ENCODE measurements around the gene CHRDL1.

The CHRDL1 gene

DNA sequence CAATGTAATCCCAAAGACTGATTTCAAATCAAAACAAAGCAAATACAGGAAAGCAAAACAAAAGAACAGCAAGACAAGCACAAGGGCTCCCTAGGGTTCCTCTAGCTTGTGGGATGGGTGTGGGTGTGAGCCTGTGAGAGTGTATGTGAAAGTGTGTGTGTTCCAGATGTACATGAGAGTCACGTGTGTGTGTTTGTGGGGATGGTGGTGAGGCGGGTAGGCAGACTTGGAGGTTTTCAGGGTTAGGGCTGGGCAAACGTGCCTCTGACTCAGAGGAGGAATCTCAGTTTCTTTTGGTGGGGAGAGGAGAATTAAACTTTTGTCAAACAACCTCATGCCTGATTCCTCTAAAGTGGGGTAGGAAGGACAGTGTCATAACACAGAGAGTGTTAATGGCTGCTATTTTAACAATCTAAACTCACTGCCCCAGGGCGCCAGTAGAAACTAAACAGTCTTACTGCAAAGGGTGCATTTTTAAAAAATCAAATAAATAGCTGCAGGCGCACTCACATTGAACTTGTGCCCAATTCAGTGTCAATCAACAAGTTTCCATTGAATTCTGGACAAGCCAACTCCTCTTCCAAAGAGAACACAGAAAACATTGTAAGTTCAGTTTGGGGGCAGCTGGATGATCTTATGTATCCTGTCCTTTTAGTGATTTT is 51.8 kb downstream of the CHRDL1 start:
- DNase-seq = no peak

DNA sequence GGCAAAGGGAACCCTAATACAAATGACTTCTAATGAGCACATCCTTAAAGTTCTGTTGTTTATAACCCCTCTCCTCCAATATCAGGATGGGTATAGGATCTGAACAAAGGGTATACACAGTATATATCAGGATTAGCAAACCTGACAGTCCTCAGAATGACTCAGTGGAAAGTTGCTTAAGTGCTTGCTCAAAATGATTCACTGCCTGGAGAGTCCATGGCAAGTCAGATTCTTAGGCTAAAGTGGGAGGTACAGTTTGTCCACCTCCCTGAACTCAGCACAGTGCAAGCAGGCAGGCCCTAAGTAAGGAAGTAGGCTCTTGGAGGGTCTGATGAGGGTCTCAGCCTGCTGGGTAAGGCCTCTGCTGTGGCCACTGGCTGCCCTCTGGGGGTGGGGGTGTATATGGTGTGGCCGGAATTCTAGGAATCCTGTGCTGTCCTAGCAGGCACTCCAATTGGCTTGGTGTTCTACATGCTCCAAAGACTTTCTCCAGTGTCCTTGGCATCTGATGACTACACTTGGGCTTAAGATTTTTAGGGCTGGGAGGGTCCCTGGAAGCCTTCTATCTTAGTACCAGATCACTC is 54.3 kb downstream of the CHRDL1 start:
- no peak for DNase-seq

DNA sequence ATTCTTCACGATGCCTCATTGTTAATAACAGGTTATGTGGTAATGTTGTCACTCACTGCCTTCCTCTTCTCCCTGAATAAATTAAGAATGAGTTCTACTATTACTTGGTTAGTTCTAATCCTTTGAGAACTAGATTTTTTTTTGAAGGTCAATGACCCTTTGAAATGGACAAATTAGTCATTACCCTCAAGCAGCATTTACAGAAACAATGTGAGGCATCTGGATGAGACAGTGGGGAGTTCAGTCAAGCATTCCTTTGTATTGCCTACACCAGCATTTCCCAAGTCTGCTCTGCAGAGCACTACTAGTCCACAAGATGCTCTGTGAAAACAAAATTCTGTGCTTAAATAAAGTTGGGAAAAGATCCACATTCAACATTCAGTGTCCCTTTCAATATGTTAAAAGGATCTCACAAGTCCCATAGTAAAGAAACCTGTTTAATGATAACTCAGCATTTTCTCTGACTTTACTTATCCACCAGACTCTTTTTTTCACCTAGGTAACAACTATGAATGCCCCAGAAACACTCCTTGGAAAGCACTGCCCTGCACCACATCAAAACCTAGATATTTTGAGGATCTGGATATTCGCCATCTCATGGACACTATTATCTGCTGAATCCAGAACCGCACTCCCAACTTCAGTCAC is 60.6 kb downstream of the CHRDL1 start:
- DNase-seq = no peak

DNA sequence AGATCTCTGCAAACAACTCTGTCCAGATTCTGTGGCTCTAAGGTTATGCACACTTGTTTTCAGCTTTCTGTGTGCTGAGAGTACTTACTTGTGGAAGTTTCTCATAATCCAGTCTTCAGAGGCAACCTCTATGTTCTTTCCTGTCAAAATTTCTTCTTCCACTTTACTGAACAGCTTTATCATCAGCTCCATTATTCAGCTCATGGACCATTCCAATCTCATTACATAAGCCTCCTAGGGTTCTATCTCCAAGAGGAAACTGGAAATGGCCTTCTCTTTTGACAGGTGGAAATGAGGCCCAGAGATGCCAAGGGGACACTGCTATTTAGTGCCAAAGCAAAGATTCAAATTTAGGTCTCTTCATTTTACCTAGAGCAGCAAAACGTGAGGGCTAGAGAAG is 61.3 kb downstream of the CHRDL1 start:
- no peak for DNase-seq

DNA sequence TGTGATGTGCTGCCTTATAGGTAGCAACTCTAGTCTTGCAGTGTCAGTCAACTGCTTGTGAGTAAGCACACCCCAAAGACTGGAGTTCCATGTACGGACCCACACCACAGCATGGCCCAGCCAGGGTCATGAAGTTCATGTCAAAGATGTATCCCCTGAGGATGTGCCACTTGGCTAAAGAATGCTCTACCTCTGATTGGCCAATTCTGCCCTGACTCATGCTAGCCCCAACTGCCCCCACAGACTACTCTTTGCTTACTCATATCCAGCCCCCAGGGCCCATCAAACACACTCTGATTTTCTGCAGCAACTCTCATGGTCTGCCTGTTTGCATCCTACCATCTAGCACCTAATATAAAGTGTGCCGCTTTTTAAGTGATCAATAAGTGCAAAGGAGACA is 62.5 kb downstream of the CHRDL1 start:
- no peak for DNase-seq

DNA sequence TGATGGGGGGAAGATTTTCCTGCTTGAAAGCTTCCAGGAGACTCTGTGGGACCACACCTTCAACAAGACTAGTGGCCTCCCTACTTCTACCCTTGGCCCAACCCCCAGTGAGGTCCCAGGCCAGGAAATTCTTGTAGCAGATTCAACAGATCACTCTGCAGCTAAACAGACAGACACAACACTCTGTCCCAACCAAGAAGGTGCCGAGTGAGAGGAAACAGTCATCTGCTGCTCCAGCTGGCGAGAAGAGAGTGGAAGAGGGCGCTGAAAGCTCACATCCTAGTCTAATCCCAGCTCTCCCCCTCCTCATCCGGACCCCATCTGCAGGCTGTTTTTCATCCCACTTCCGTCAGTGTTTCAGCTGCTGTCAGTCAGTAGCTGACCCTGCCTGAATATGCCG is 63.4 kb downstream of the CHRDL1 start:
- DNase-seq = peak; percentile 90

DNA sequence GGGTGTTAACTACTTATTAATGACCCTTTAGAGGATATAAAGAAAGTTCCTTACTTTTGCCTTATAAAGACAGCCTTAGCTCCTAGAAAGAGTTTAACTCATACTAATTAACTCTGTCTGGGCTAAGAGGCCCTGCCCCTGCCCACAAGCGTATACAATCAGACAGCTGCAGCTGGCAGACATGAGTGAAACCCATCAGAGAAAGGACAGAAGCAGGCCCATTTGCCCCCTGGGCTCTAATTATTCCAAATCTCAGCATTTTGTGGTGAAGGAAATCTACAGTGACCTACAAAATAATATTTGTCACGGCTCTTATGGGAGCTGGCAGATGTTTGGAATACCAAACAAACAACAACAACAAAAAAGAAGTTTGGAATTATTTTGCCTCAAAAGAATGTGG is 71.8 kb downstream of the CHRDL1 start:
- DNase-seq = no peak

DNA sequence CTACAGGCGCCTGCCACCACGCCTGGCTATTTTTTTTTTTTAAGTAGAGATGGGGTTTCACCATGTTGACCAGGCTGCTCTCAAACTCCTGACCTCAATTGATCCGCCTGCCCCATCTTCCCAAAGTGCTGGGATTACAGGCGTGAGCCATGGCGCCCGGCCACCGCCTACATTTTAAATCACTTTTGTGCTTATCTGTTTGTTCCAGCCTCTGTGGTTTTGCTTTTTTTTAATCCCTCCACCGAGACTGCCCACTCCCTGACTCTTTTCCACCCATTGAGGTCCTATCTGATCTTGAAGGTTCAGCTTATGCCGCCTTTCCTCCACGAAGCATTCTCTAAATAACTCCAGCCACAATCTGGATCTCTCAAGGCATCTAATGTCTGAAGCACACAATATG is 73.5 kb downstream of the CHRDL1 start:
- no peak for DNase-seq

DNA sequence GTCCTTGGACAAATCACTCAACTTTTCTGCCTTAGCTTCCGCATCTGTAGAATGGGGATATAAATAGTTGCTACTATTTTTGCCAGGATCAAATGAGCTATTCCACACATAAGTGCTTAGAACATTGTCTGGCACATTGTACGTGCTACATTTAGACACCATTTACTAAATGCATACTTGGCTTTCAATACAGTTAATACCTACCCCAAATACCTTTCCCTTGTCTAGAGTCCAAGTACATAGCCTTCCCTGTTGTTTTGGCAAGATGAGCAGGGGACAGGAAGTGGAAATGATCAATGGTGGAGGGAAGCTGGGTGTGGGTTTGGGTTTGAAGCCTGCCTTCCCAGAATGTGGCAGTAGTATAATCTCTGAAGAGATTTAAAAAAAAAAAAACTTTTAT is 82.0 kb downstream of the CHRDL1 start:
- no peak for DNase-seq

DNA sequence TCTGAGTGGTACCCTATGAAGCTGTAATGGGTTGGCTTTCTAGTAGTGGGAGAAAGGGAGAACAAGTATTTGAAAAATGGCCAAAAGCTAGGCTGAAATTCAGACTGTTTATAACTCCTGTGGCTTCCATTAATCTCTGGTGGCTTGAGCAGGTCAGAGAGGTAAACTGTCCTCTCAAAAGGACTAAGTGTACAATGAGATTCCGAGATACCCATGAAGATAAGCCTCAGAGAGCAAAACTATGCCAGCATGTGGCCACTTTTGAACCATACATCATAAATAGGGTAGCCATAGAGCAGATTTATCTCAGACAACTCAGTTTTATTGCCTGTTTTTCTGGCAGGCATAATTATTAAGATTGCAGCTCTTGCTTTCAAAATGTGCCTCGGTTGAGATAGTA is 89.2 kb downstream of the CHRDL1 start:
- no peak for DNase-seq

DNA sequence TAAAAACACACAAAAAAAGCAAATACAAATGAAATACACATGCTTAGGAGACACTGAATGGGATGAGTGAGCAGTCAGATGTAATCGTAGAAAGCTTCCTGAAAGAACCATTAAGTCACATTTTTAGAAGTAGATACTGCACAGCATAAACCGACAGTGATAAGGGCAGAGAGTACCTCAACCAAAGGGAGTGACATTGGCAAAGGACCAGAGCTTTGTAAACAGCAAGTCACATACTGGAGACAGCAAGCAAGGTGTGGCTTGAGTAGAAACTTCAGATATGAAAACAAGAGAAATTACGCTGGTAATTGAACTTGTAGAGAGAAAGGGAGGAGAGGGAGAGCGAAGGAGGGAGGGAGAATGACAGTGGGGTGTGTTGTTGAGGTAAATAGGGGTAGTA is 92.0 kb downstream of the CHRDL1 start:
- DNase-seq = no peak

DNA sequence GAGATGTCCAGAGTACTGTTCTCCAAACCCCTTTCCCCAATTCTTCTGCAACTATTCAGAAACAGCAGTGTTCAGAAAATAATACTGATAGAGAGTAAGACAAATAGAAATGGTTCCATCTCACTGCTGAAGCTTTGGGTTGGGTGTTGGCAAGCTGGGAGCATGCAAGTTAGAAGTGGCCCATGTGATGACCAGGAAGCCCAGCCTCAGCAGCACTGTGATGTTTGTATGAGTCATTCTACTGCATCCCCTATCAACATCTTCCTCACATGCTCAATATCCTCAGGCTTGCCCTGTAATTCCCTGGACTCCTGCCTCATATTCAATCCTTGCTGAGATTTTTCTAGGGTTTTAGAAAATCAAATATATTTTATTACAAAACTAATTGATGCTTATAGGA is 96.5 kb downstream of the CHRDL1 start:
- DNase-seq = no peak

DNA sequence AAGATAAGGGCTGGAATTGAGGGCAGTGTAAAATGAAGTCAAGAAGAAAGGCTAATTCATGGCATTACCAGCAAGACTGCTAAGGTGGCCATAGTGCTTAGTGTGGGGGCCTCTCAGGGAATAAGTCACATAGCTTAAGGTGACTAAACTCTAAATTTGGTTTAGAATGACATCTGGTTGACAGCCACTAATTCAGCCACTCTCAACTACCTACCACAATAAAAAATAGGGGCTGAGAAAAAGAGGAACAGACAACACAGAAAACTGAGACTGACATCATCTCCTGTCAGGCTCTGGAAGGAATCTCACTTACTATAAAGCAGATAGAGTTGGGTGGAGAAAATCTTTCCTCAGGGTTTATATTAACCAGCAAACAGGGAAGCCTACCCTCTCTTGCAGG is 96.9 kb downstream of the CHRDL1 start:
- DNase-seq = no peak

DNA sequence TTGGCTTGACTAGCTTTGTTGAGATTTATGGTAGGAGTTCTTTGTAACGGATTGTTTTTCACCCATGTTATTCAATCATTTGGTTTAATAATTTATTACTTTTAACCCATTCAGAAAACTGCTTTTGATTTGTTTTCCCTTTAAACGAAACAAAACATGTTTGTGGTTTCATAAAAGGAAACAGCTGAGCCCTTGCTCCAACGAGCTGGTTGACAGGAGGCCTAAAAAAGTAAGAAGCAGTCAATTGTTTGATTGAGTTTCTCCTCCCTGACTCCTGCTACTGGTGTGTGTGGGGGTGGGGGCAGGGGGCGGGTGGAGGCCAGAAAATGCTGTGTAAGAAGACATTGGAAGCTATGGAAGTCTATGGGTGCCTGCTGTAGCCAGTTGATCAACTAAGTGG is 102.8 kb downstream of the CHRDL1 start:
- no peak for DNase-seq

DNA sequence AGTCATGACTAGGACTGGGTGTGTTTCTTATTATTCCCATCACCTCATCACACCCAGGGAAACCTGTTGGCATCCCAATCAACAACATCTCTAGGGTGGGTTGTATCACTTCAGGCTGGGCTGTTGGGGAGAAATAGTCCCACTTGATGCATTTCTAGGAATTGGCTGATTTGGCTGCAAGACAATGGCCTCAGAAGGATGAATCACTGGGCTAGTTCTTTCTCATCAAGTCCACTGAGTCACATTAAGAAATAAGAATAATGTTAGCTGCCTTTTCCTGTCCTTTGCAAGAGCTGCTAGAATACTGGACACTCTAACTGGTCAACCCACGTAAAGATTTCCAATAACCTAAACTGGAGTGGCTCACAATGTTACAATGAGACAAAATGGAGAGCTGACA is 104.2 kb downstream of the CHRDL1 start:
- no peak for DNase-seq

DNA sequence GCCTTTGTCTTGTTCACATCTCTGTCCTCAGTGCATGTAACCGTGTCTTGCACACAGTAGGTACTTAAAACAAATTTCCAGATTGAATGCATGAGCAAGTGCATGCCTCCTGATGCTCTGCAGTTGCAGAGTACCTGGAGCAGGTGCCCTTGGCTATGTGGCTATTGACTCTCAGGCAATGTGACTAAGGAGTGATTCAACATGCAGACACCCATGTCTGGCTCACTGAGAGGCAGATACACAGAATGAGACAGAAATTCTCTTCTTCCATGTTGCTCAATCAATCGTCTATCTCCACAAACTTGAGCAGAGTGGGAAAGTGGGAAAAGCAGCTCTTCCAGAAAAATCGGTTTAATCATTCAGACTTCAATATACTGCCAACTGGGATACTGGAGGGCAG is 111.0 kb downstream of the CHRDL1 start:
- no peak for DNase-seq

DNA sequence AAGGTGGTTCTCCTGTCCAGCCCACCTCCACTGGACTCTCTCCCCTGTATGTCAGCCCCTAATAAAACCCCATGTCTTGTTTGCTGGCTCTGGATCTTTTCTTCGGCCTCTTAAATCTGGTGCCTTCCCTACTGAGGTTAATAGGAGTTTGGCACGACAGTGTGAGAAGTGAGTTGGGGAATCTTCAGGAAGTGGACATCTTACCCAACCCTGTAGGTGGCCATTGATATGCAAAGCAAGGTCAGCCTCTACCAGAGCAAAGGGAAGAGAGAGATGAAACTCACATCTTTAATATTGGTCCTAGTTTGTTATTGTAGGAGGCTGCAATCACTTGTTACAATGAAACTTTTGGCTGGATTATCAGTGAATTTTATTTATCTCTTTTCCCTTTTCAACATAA is 111.7 kb downstream of the CHRDL1 start:
- no peak for DNase-seq

DNA sequence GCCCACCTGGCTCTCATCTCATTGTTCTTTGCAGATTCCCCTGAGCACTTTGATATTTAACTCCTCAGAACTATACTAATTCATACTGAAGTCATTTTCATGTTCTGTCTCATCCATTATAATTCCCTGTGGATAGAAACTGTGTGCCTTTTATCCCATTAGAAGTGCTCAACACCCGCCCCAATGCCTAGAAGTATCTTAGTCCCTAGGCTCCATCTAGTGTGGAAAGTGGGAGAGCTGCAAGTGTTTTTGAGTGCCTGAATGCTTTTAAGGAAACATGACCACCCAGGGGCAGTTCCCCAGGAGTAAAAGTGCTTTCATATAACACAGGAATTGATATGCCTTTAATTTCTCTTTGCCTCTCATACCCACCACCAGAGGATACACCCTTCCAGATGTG is 117.0 kb downstream of the CHRDL1 start:
- DNase-seq = no peak

DNA sequence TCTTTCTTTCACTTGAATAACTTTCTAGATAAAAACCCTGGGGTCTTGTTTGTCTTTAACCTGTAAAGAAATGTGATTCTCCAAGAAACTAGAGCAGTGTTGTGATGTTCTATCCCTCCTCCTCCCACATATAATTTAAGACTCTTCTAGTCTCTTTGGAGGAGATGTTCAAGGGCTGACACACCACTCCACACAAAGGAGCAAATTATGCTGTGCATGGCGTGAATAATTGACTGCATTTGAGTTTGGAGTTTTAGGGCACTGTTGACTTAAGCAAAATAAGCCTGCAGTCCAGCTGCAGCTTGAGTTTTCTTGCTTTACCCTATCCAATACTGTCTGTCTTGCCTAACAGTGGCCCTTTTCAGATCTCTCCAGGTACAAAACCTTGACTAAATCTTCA is 119.7 kb downstream of the CHRDL1 start:
- no peak for DNase-seq

DNA sequence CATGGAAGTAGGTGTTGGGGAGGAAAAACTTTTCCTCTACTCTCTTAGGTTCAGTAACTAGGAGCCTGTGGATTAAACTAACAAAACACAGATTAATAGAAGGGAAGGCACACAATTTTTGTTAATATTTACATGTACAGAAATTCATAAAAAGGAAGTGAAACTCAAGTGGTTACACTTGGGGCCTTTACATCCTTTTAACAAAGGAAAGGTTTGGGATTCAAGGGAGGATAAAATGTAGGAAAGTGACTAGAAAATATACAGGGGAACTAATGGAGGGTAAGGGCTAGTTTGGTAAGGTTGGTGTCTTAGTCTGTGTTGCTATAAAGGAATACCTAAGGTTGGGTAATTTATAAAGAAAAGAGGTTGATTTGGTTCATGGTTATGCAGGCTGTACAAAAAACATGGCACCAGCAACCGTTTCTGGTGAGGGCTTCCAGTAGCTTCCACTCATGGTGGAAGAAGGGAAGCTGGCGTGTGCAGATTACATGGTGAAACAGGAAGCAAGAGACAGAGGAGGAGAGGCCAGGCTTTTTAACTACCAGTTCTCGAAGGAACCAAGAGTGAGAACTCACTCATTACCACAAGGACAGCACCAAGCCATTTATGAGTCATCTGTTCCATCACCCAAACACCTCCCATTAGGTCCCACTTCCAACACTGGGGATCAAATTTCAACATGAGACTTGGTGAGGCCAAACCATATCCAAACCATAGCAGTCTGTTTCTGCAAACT is 124.4 kb downstream of the CHRDL1 start:
- DNase-seq = no peak

DNA sequence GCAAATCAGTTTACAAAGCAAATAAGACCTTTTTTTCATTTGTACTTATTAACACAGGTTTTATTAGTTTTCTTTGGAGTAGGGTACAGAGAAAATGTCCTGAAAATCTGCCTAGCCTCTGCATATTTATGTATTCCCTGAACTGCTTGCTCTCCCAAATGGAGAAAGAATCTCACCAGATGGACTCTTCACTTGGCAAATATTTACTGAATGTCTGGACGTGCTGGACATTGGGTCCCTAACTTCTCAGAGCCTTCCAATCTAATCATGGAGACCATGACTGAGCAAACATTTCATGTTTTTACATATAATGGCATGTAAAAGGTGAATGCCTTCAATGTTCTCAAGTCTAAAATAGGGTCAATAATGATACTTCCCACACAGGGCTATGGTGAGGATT is 126.0 kb downstream of the CHRDL1 start:
- no peak for DNase-seq

DNA sequence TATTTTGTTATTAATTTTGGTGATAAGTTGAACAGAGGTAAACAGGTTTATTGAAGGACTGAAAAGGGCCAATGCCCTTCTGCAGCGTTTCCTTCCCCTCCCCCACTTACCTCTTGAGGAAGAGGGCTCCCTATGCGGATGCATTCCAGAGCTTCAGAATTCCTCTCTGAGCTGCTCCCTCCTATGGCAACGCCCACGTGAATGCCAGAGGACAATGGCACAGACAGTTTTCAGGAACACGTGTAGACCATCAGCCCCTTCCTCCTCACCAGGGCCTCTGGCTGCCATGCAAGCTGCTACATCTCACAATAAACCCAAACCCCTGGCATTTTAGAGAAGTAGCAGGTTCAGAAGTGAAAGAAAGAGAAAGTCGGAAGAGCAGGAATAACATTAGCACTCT is 127.9 kb downstream of the CHRDL1 start:
- DNase-seq = no peak

DNA sequence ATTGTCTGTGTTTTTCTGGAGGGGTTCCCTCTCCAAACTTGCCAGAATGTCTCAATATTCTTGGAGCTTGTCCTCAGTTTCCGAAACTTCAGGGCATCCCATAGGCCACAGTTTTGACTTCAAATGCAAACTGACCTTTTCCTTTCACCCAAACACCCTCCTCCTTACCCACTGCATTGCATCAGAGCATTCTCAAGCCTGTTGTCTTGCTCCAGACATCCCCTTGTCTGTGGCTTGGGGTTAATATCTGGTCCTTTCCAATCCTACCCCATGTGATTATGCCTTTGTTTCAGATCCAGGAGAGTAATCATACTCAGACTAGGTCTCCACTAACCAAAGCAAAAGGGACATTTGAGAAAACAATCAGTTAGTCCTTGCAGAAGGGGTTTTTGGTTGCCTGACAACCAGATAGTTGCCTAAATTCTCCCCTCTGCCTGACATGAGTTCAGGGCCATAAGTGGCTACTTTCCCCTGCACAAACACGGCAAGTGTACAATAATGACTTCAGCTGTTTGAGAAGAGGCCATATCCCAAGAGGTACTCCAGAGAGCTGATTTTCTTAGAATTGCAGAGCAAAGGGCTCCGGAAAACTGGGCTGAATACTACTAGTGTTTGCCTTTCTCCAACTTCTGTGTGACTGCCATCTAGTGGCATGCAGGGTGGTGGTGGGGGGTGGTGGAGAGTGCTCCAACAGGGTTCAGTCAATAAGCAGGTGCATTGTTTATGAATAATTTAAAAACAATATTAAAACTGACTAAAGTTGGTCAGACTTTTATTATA is 130.2 kb downstream of the CHRDL1 start:
- no peak for DNase-seq
